Tibial nerve (tissue), 4 donors: ENCODE data around the gene TNPO3.

Source experiments
- EP300 ChIP-seq, 2 donors: sonication (generic); formaldehyde crosslinking; IDR thresholded peaks; one replicate each; pipeline ENCODE4 v1.6.1; 2017; ENCODE audit warnings: antibody characterized with exemption in 2 of 2, mild to moderate bottlenecking in 1 of 2
- POLR2A ChIP-seq, 2 donors: fragments of 450-650 bp; IDR thresholded peaks; one replicate each; pipeline ENCODE4 v1.6.1; 2017; ENCODE audit warnings: antibody characterized with exemption in 2 of 2, mild to moderate bottlenecking in 2 of 2, moderate library complexity in 2 of 2
- TF ChIP-seq, protein P1 (sequence below), 5 experiments: fragments of 200-600 bp in 3 of 5; fragments of 450-650 bp in 2 of 5; sonication (generic) in 3 of 5; IDR thresholded peaks; one replicate each; pipeline ENCODE4 v1.5.1; 2016 to 2019; ENCODE audit warnings: antibody characterized with exemption in 5 of 5, mild to moderate bottlenecking in 3 of 5, moderate library complexity in 2 of 5

DNA sequence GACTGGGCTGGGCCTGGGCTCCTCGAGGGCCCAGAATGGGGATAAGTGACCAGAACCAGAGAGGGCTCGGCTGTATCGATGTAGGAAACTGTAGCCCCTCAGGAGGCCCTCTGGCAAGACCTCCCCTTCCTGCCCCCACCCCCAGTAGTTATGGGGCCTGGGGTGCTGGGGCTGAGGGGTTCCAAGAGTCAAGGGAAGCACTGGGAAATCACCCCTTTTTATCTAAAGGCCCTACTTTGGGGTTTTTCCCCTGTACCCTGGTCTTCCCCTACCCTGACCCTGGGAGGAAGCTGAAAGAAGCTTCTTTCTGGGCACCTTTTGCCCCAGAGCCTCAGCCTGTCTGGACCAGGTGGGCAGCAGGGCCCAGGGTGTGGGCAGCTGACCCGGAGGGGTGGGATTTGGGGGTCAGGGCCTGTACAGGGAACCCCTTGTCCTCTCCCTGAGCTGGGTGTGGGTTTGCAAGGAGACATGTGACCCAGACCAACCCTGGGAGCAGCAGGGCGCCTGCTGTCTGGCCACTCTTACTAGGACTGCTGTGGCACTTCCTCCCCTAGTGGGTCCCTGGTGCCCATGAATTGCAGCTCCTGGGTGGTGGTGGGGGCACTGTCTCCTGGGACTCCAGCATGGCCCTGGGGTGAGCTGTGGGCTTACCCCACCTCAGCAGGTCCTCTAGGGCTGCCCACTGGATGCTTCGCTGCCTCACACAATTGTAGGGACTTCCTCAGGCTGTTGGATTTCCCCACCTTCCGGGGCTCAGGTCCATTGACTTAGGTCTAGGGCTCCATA, 115.6 kb downstream of the TNPO3 start:
- TF ChIP-seq, protein P1, sequence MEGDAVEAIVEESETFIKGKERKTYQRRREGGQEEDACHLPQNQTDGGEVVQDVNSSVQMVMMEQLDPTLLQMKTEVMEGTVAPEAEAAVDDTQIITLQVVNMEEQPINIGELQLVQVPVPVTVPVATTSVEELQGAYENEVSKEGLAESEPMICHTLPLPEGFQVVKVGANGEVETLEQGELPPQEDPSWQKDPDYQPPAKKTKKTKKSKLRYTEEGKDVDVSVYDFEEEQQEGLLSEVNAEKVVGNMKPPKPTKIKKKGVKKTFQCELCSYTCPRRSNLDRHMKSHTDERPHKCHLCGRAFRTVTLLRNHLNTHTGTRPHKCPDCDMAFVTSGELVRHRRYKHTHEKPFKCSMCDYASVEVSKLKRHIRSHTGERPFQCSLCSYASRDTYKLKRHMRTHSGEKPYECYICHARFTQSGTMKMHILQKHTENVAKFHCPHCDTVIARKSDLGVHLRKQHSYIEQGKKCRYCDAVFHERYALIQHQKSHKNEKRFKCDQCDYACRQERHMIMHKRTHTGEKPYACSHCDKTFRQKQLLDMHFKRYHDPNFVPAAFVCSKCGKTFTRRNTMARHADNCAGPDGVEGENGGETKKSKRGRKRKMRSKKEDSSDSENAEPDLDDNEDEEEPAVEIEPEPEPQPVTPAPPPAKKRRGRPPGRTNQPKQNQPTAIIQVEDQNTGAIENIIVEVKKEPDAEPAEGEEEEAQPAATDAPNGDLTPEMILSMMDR (IDR thresholded peaks at IDR 0.05): no peak
- TF ChIP-seq POLR2A (IDR thresholded peaks at IDR 0.05): no peak
- TF ChIP-seq EP300 (IDR thresholded peaks at IDR 0.05): no peak
